Adrenal gland (tissue), 12 donors: ENCODE measurements around the gene ABHD6. TPM values are rescaled to one million over a fixed set of nuclear protein-coding genes. Genes with fewer than 3 reads are reported as not detected.

Experiments used
- DNase-seq, 7 donors: peaks; one replicate each; pipeline ENCODE4 v3.0.0-alpha.2; 2019 to 2020
- H3K27ac ChIP-seq, 5 donors: fragments of 200-600 bp; sonication (generic) in 4 of 5; 1 replicate in 3 of 5; 2 replicates in 2 of 5; pipeline versions ENCODE4 v1.5.1 to v1.8.0; 2016 to 2020; ENCODE audit warnings: mild to moderate bottlenecking in 1 of 5
- H3K27me3 ChIP-seq: fragments of 200-600 bp; 2 replicates; pipeline ENCODE4 v1.8.0; 2021
- H3K36me3 ChIP-seq, 2 donors: fragments of 200-600 bp; replicated peaks in 1 of 2; 1 replicate in 1 of 2; 2 replicates in 1 of 2; pipeline versions ENCODE4 v1.5.1 to v1.8.0; 2018 to 2022
- H3K4me1 ChIP-seq, 2 donors: fragments of 200-600 bp; replicated peaks in 1 of 2; 1 replicate in 1 of 2; 2 replicates in 1 of 2; pipeline versions ENCODE4 v1.5.1 to v1.8.0; 2018 to 2021
- H3K4me3 ChIP-seq, 4 donors: fragments of 200-600 bp; sonication (generic) in 3 of 4; one replicate each; pipeline ENCODE4 v1.5.1; 2016 to 2018
- H3K9me3 ChIP-seq, 3 donors: fragments of 200-600 bp; sonication (generic) in 1 of 3; replicated peaks in 1 of 3; 1 replicate in 2 of 3; 2 replicates in 1 of 3; pipeline versions ENCODE4 v1.5.1 to v1.8.0; 2016 to 2021
- POLR2A ChIP-seq, 2 donors: fragments of 450-650 bp; IDR thresholded peaks; one replicate each; pipeline ENCODE4 v1.6.1; 2017; ENCODE audit warnings: antibody characterized with exemption in 2 of 2, mild to moderate bottlenecking in 2 of 2, moderate library complexity in 1 of 2
- WGBS, 4 donors: extraction: QIAGEN DNeasy Blood & Tissue Kit in 2 of 4; methylation state at CpG; one replicate each; pipeline versions ENCODE4 v1.1.5 to v1.1.7; 2013 to 2017; 5-methylcytosine and 5-hydroxymethylcytosine counted together
- intact Hi-C, 2 donors: fragments of 100-400 bp; cut with DNase I; formaldehyde crosslinking; loops; one replicate each; pipeline versions ENCODE4 v1.14.1 to v1.15.0; 2022 to 2023
- polyA plus RNA-seq, 3 donors: library from polyadenylated mRNA; stranded (reverse); fragments of 200-250 nt in 2 of 3; fragments of 350-450 nt in 1 of 3; fragmentation: Illumina TruSeq in 1 of 3; extraction: RNeasy Lipid Tissue Mini Kit (QIAGEN cat#74804) in 1 of 3; gene quantifications; one replicate each; pipeline ENCODE4 v1.2.3, GENCODE V29; 2013 to 2014
- total RNA-seq, 9 donors: library from RNA; depleted of rRNA in 4 of 9; stranded (reverse); fragments of >200 nt in 4 of 9; fragments of 120-200 nt in 1 of 9; fragmentation: NEBNext Ultra II Directional in 1 of 9; extraction: Animal tissue kit (Norgen Biotek cat#: 25700) in 1 of 9; gene quantifications; one replicate each; pipeline versions ENCODE4 v1.1.0 to v1.2.4, GENCODE V29; 2013 to 2023
- TF ChIP-seq, protein P1 (sequence below), 6 experiments: fragments of 450-650 bp in 4 of 6; fragments of 200-600 bp in 2 of 6; sonication (generic) in 1 of 6; IDR thresholded peaks; 1 replicate in 5 of 6; 2 replicates in 1 of 6; pipeline versions ENCODE4 v1.5.1 to v1.8.0; 2016 to 2021; ENCODE audit warnings: antibody characterized with exemption in 6 of 6, mild to moderate bottlenecking in 2 of 6, moderate library complexity in 1 of 6
- donor health status: healthy with polysubstance abuse.
- donor health status: Bipolar disorder and iron deficiency.
- donor health status: DM: yes; HTN: yes; CAD: no.
- donor health status: DM: no; HTN: no; CAD: no.
- donor health status: DM: no; HTN: no; CAD: no.
- donor health status: DM: yes; HTN: yes; CAD: no.

Gene ABHD6
- total and polyA plus RNA-seq, 12 donors, result 10.2 to 57.3 (median 27.7) TPM

DNA sequence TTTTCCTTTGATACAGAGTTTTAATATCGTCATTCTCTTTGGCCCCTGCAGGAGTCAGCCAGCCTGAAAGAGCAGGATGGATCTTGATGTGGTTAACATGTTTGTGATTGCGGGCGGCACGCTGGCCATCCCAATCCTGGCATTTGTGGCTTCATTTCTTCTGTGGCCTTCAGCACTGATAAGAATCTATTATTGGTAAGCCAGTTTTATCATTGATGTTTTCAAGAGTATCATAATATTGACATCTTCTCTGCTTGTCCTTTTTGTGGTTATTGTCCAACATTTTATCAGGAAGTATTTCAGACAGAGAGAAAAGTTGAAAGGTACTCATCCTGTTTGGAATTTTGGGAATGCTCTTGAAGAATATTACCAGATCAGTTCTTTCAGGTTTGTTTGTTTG is 18.9 kb downstream of the ABHD6 start:
- peaks cover 7 to 16% of the 10 kb centered on the region in 2 donors for H3K4me1 ChIP-seq
- H3K36me3 ChIP-seq, result peaks cover 0 to 11% of the 10 kb centered on the region in 2 donors
- WGBS, 4 donors, result 42 to 57% (median 50%) methylated on average over 4 of the region's 4 CpGs
- no peak overlapping the region for H3K4me3 ChIP-seq
- peak in 1 of 7 donors; percentile 19 for DNase-seq
- intact Hi-C loops, result no loop called here
- TF ChIP-seq POLR2A (IDR thresholded peaks at IDR 0.05), result no peak
- TF ChIP-seq, protein P1, sequence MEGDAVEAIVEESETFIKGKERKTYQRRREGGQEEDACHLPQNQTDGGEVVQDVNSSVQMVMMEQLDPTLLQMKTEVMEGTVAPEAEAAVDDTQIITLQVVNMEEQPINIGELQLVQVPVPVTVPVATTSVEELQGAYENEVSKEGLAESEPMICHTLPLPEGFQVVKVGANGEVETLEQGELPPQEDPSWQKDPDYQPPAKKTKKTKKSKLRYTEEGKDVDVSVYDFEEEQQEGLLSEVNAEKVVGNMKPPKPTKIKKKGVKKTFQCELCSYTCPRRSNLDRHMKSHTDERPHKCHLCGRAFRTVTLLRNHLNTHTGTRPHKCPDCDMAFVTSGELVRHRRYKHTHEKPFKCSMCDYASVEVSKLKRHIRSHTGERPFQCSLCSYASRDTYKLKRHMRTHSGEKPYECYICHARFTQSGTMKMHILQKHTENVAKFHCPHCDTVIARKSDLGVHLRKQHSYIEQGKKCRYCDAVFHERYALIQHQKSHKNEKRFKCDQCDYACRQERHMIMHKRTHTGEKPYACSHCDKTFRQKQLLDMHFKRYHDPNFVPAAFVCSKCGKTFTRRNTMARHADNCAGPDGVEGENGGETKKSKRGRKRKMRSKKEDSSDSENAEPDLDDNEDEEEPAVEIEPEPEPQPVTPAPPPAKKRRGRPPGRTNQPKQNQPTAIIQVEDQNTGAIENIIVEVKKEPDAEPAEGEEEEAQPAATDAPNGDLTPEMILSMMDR (IDR thresholded peaks at IDR 0.05), result no peak
- H3K27ac ChIP-seq, result no peak overlapping the region
- no peaks in the 10 kb centered on the region for H3K9me3 ChIP-seq
- H3K27me3 ChIP-seq, result no peaks in the 10 kb centered on the region

GRCh38 chr3:58258392-58259055 is 20.9 kb downstream of the ABHD6 start:
- Histone ChIP-seq H3K36me3 (peaks cover 0 to 11% of the 10 kb centered on the region in 2 donors), H3K27ac (no peak overlapping the region), H3K9me3 (no peaks in the 10 kb centered on the region), H3K27me3 (no peaks in the 10 kb centered on the region), H3K4me1 (peaks cover 7 to 16% of the 10 kb centered on the region in 2 donors), H3K4me3 (no peak overlapping the region)
- TF ChIP-seq, protein P1 (IDR thresholded peaks at IDR 0.05), result no peak
- intact Hi-C loops, result no loop called here
- 89 to 95% (median 89%) methylated on average over 10 of the region's 10 CpGs for WGBS, 4 donors
- DNase-seq, result no peak

GRCh38 chr3:58260261-58260731 is 22.7 kb downstream of the ABHD6 start:
- intact Hi-C loops, result no loop called here
- WGBS, 4 donors, result 81 to 89% (median 88%) methylated on average over 5 to 6 of the region's 6 CpGs
- no peak overlapping the region for H3K27ac ChIP-seq

GRCh38 chr3:58260733-58261132 is 23.1 kb downstream of the ABHD6 start:
- TF ChIP-seq, protein P1 (IDR thresholded peaks at IDR 0.05), result no peak
- no peak for TF ChIP-seq POLR2A (IDR thresholded peaks at IDR 0.05)
- H3K27ac ChIP-seq, result no peak overlapping the region
- no peak overlapping the region for H3K4me3 ChIP-seq
- DNase-seq, result no peak
- intact Hi-C loops, result no loop called here
- no peaks in the 10 kb centered on the region for H3K27me3 ChIP-seq
- no peaks in the 10 kb centered on the region for H3K9me3 ChIP-seq
- H3K4me1 ChIP-seq, result peaks cover 7 to 8% of the 10 kb centered on the region in 2 donors
- WGBS, 4 donors, result 90 to 95% (median 91%) methylated on average over 6 of the region's 6 CpGs
- H3K36me3 ChIP-seq, result peaks cover 0 to 11% of the 10 kb centered on the region in 2 donors

More at GRCh38 chr3:58260261-58260731, 22.7 kb downstream of the ABHD6 start:
- TF ChIP-seq POLR2A (IDR thresholded peaks at IDR 0.05), result no peak
- TF ChIP-seq, protein P1 (IDR thresholded peaks at IDR 0.05), result no peak
- Histone ChIP-seq H3K9me3 (no peaks in the 10 kb centered on the region), H3K27me3 (no peaks in the 10 kb centered on the region), H3K4me1 (peaks cover 7 to 8% of the 10 kb centered on the region in 2 donors), H3K4me3 (no peak overlapping the region), H3K36me3 (peaks cover 0 to 11% of the 10 kb centered on the region in 2 donors)
- no peak for DNase-seq
